ENCODE measurements around the gene GABRA5. TPM values are rescaled to one million over a fixed set of nuclear protein-coding genes. Genes with fewer than 3 reads are reported as not detected.

GABRA5 gene
- total and polyA plus RNA-seq, 2 experiments from 2014 or later = 11.5 to 25.9 TPM

DNA sequence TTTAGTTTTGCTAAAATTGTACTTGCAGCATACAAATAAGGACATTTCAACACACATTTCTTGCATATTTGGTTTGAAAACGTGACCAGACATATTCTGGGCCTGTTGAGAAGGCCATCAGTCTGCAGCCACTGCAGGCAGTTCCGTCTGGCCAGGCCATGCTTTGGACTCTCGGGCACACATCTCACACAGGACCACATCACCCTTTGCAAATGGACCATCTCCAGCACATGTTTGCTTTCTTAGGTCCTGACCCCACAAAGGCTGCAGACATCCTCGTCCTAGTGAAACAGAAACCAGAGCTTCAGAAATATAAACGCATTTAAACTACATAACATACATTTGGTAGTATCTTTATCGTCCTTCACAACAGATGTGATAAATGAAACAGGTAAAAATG lies 24.1 kb downstream of the GABRA5 start:
- H3K36me3 Mint-ChIP-seq (ENCODE audit: low read depth) = peaks cover 6% of the 10 kb centered on the region; the same call in 2 of the 3 replicates
- no peaks in the 10 kb centered on the region for H3K4me1 ChIP-seq (ENCODE audit: insufficient read depth)
- no peaks in the 10 kb centered on the region for H3K79me2 ChIP-seq (replicated peaks; ENCODE audit: insufficient read depth)
- no peak overlapping the region for H3K4me3 ChIP-seq
- 0 out of 2 replicates have a peak, but pooled peaks cover 6% of the 10 kb centered on the region for H3F3A ChIP-seq (replicated peaks; ENCODE audit: low read depth)
- DNase-seq (ENCODE audit: low spot score) = no peak
- peaks cover 5% of the 10 kb centered on the region for H3K4me1 Mint-ChIP-seq
- H3K9me3 Mint-ChIP-seq = peaks cover 2% of the 10 kb centered on the region; the same call in 2 of the 3 replicates
- no peak for ATAC-seq
- TF ChIP-seq JUNB (IDR thresholded peaks at IDR 0.05; ENCODE audit: unreplicated experiment) (no peak), EZH2phosphoT487 (IDR thresholded peaks at IDR 0.05; ENCODE audit: unreplicated experiment) (no peak), POLR2AphosphoS5 (IDR thresholded peaks at IDR 0.05; ENCODE audit: low read depth) (no peak), NANOG (IDR thresholded peaks at IDR 0.05; ENCODE audit: borderline replicate concordance) (no peak), CREB1 (CRISPR knock-in tag; IDR thresholded peaks at IDR 0.05; ENCODE audit: low read depth) (no peak)
- TF ChIP-seq, protein P1, sequence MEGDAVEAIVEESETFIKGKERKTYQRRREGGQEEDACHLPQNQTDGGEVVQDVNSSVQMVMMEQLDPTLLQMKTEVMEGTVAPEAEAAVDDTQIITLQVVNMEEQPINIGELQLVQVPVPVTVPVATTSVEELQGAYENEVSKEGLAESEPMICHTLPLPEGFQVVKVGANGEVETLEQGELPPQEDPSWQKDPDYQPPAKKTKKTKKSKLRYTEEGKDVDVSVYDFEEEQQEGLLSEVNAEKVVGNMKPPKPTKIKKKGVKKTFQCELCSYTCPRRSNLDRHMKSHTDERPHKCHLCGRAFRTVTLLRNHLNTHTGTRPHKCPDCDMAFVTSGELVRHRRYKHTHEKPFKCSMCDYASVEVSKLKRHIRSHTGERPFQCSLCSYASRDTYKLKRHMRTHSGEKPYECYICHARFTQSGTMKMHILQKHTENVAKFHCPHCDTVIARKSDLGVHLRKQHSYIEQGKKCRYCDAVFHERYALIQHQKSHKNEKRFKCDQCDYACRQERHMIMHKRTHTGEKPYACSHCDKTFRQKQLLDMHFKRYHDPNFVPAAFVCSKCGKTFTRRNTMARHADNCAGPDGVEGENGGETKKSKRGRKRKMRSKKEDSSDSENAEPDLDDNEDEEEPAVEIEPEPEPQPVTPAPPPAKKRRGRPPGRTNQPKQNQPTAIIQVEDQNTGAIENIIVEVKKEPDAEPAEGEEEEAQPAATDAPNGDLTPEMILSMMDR (conservative IDR thresholded peaks at IDR 0.05; ENCODE audit: low read depth in 2 of 2) = no peak
- no peak overlapping the region for H3K4me2 ChIP-seq
- no peaks in the 10 kb centered on the region; the same call in 1 of the 2 replicates for H4K20me1 ChIP-seq (replicated peaks; ENCODE audit: insufficient read depth)
- no peaks in the 10 kb centered on the region for H3K36me3 ChIP-seq (ENCODE audit: insufficient read depth)
- no peaks in the 10 kb centered on the region for H3K9me2 ChIP-seq (ENCODE audit: insufficient read depth)
- H3K27me3 ChIP-seq (ENCODE audit: insufficient read depth) = no peaks in the 10 kb centered on the region
- no peak overlapping the region for H3K27ac Mint-ChIP-seq
- no peak overlapping the region for H3K4me3 Mint-ChIP-seq
- H3K27me3 Mint-ChIP-seq (ENCODE audit: insufficient read depth, low read depth, poor library complexity) = peaks cover 7% of the 10 kb centered on the region
- no peak overlapping the region for H2AFZ ChIP-seq
- H3K27ac ChIP-seq (ENCODE audit: low read depth) = no peak overlapping the region

DNA sequence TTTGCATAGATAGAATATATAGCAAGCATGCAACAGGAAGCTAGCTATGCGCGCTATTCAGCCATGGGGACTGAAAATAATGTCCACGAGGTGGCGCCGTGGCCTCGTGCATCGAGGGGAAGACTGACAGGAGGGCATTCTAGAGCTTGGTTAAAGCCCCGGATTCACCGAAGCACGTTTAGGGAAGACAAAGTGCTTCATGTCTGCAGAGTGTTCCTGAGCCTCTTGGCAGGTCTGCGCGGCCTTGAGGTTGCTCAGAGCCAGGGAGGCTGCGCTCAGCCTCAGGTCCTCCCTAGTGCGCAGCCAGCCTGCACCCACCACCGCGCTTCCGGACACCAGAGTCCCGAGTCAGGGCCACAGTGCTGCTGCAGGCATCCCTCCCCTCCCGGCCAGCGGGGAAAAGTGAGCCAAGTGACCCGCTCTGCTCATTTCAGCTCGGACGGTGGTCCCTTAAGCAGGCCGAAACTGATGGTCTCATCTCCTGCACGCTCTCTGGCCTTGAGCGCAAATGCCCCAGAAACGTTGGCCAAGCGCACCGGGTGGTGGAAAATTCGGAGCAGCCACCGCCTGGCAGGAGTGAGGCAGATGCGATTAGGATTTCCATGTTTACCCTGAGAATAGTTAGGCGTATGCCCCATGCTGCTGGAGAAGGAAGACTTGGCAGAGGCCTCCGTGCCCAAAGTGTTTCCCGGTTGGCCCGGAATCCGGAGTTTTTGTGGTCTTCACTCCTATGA lies 24.8 kb downstream of the GABRA5 start:
- ATAC-seq (peak; percentile 85), DNase-seq (ENCODE audit: low spot score) (peak; percentile 93)
- Histone ChIP-seq H4K20me1 (replicated peaks; ENCODE audit: insufficient read depth) (no peaks in the 10 kb centered on the region; the same call in 1 of the 2 replicates), H3F3A (replicated peaks; ENCODE audit: low read depth) (0 out of 2 replicates have a peak, but pooled peaks cover 6% of the 10 kb centered on the region), H3K4me1 (ENCODE audit: insufficient read depth) (no peaks in the 10 kb centered on the region), H2AFZ (peak overlapping the region; percentile 44; the same call in 1 of the 2 replicates), H3K9me2 (ENCODE audit: insufficient read depth) (no peaks in the 10 kb centered on the region), H3K27me3 (ENCODE audit: insufficient read depth) (no peaks in the 10 kb centered on the region), H3K79me2 (replicated peaks; ENCODE audit: insufficient read depth) (no peaks in the 10 kb centered on the region), H3K27ac (ENCODE audit: low read depth) (no peak overlapping the region), H3K4me2 (0 out of 2 replicates have a peak overlapping the region, but pooled peaks have one; percentile 42), H3K4me3 (no peak overlapping the region), H3K36me3 (ENCODE audit: insufficient read depth) (no peaks in the 10 kb centered on the region)
- Mint-ChIP-seq H3K27me3 (ENCODE audit: insufficient read depth, low read depth, poor library complexity) (peaks cover 7% of the 10 kb centered on the region), H3K9me3 (peaks cover 2% of the 10 kb centered on the region; the same call in 2 of the 3 replicates), H3K27ac (no peak overlapping the region), H3K4me1 (peaks cover 5% of the 10 kb centered on the region), H3K4me3 (no peak overlapping the region), H3K36me3 (ENCODE audit: low read depth) (peaks cover 6% of the 10 kb centered on the region; the same call in 2 of the 3 replicates)
- TF ChIP-seq, protein P2, sequence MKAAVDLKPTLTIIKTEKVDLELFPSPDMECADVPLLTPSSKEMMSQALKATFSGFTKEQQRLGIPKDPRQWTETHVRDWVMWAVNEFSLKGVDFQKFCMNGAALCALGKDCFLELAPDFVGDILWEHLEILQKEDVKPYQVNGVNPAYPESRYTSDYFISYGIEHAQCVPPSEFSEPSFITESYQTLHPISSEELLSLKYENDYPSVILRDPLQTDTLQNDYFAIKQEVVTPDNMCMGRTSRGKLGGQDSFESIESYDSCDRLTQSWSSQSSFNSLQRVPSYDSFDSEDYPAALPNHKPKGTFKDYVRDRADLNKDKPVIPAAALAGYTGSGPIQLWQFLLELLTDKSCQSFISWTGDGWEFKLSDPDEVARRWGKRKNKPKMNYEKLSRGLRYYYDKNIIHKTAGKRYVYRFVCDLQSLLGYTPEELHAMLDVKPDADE (IDR thresholded peaks at IDR 0.05) = no peak
- TF ChIP-seq, protein P1 (conservative IDR thresholded peaks at IDR 0.05; ENCODE audit: low read depth in 2 of 2) = peak; percentile 95

Measured in GM23338 (cell line).